Activated CD8-positive, alpha-beta T cell treated with anti-CD3 and anti-CD28 coated beads for 36 hours (primary cell): Measurements from ENCODE around the gene LEMD2. TPM values are rescaled to one million over a fixed set of nuclear protein-coding genes. Genes with fewer than 3 reads are reported as not detected.
A peak's percentile ranks its signal among the peaks of the same experiment; 100 is the strongest.

Experiments used
- ATAC-seq: fragments of 200-7000 bp; cut with Tn5 transposase; one replicate; pipeline ENCODE4 v1.10.0; 2021; ENCODE audit warnings: mild to moderate bottlenecking, moderate library complexity
- CTCF ChIA-PET: fragments of 350-600 bp; sonication (Branson Sonifier 250); formaldehyde crosslinking; loops from one replicate; lab custom pipeline; 2021; ENCODE audit warnings: antibody characterized with exemption; lab: Charles Lee
- POLR2A ChIA-PET: fragments of 350-600 bp; sonication (Branson Sonifier 250); formaldehyde crosslinking; loops from one replicate; lab custom pipeline; 2021; ENCODE audit warnings: antibody characterized with exemption; lab: Charles Lee
- DNase-seq: peaks from one replicate; pipeline ENCODE4 v3.0.0-alpha.2; 2020
- H3K27ac Mint-ChIP-seq: one replicate; pipeline ENCODE4 v1.8.0; 2021; ENCODE audit warnings: mild to moderate bottlenecking, mixed read lengths
- H3K27me3 Mint-ChIP-seq: one replicate; pipeline ENCODE4 v1.8.0; 2021; ENCODE audit warnings: mixed read lengths
- H3K36me3 Mint-ChIP-seq: one replicate; pipeline ENCODE4 v1.8.0; 2021; ENCODE audit warnings: low read depth, mixed read lengths
- H3K4me1 Mint-ChIP-seq: one replicate; pipeline ENCODE4 v1.8.0; 2021; ENCODE audit warnings: low read depth, mixed read lengths
- H3K4me3 Mint-ChIP-seq: one replicate; pipeline ENCODE4 v1.8.0; 2021; ENCODE audit warnings: mild to moderate bottlenecking, moderate library complexity, mixed read lengths
- H3K9me3 Mint-ChIP-seq: one replicate; pipeline ENCODE4 v1.8.0; 2021; ENCODE audit warnings: mixed read lengths
- intact Hi-C: fragments of 100-400 bp; cut with micrococcal nuclease; formaldehyde crosslinking; loops from one replicate; pipeline ENCODE4 v1.10.0; 2022
- total RNA-seq, 2 experiments: library from RNA; stranded (reverse); gene quantifications; one replicate each; pipeline ENCODE4 v1.2.3, GENCODE V29; 2021
- TF ChIP-seq, protein P1 (sequence below): fragments of 200-600 bp; IDR thresholded peaks from one replicate; pipeline ENCODE4 v1.8.0; 2022; ENCODE audit warnings: antibody characterized with exemption, mild to moderate bottlenecking

The LEMD2 gene
- total RNA-seq, 2 experiments from 2014 or later: 40.1 to 41.5 TPM

DNA sequence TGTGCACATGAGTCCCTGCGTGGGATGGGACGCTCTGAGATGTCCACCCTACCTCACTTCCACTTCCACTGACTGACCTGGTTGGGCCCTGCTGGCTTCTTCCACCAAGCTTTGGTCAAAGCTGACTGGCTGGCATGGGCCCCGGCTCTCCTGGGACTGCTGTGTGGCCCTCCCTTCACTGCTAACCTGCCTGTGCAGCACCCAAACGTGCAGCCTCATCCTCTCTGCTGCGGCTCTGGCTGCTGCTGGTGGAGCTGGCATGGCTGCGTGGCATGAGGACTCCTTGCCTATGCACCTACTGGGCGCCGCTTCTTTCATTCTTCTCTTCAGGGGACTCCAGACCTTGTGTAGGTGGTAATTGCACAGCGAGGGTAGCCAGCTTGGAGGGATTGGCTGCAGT, 23.6 kb downstream of the LEMD2 start:
- Mint-ChIP-seq H3K4me1 (peaks cover 8% of the 10 kb centered on the region), H3K9me3 (no peaks in the 10 kb centered on the region), H3K36me3 (no peaks in the 10 kb centered on the region), H3K4me3 (no peak overlapping the region), H3K27me3 (peaks cover 11% of the 10 kb centered on the region), H3K27ac (no peak overlapping the region)
- ChIA-PET CTCF (interaction anchor here (9.0 kb wide), 1 partner anchor 21 kb away, joined by 87 read pairs; the partner anchor contains the start of gene IP6K3), POLR2A (no interaction called here)
- TF ChIP-seq, protein P1, sequence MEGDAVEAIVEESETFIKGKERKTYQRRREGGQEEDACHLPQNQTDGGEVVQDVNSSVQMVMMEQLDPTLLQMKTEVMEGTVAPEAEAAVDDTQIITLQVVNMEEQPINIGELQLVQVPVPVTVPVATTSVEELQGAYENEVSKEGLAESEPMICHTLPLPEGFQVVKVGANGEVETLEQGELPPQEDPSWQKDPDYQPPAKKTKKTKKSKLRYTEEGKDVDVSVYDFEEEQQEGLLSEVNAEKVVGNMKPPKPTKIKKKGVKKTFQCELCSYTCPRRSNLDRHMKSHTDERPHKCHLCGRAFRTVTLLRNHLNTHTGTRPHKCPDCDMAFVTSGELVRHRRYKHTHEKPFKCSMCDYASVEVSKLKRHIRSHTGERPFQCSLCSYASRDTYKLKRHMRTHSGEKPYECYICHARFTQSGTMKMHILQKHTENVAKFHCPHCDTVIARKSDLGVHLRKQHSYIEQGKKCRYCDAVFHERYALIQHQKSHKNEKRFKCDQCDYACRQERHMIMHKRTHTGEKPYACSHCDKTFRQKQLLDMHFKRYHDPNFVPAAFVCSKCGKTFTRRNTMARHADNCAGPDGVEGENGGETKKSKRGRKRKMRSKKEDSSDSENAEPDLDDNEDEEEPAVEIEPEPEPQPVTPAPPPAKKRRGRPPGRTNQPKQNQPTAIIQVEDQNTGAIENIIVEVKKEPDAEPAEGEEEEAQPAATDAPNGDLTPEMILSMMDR: no peak
- DNase-seq (no peak), ATAC-seq (no peak)
- intact Hi-C loops: no loop called here

DNA sequence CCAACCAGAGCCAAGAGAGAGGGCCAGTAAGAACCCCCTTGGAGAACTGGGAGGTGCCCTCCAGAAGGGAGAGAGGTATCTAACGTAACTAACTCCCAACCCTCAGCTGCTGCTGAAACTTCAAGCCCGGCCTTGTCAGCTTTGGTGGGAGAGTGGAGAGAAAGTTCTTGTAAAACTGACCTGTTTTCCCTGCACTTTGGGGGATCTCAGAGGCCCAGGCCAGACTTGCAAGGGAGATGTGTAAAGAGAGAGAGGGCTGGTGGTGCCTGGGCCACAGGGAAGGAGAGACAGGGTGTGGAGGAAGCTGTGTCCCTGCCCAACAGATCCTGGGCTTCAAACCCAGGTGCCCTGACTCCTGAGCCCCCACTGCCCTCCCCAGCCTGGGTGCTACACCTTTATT, 24.9 kb downstream of the LEMD2 start:
- DNase-seq (no peak), ATAC-seq (no peak)
- Mint-ChIP-seq H3K4me3 (no peak overlapping the region), H3K27ac (no peak overlapping the region), H3K9me3 (no peaks in the 10 kb centered on the region), H3K4me1 (peaks cover 8% of the 10 kb centered on the region), H3K27me3 (peaks cover 11% of the 10 kb centered on the region), H3K36me3 (no peaks in the 10 kb centered on the region)
- TF ChIP-seq, protein P1: no peak
- POLR2A ChIA-PET: interaction anchor here (0.7 kb wide), 1 partner anchor 322 kb away, joined by 3 read pairs; no protein-coding TSS in a partner anchor
- CTCF ChIA-PET: interaction anchor here (1.0 to 3.8 kb wide), 4 partner anchors 9 to 264 kb away, joined by 3 to 26 read pairs (median 4); partner anchors contain the start of gene UQCC2
- intact Hi-C loops: no loop called here

GRCh38 chr6:33763483-33763882, 25.4 kb downstream of the LEMD2 start:
- Mint-ChIP-seq H3K27me3 (peaks cover 9% of the 10 kb centered on the region), H3K4me3 (no peak overlapping the region)
- POLR2A ChIA-PET: no interaction called here

DNA sequence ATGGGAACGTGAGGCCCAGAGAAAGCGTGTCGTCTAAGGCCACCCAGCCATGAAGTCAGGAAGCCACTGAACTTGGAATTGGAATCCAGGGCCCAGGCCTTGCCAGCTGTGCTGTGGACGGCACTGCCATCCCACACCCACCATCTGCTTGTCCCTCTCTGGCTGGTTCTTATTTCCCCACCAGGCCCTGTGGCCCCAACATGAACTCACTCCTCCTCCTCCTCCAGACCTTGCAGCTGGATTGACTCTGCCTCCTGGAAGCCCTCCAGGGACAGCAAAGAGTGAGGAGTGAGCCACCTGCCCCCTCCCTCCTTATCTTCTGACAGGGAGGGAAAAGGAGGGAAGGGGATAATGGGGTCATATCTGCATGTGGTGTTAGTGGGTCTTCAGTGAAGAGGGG, 26.2 kb downstream of the LEMD2 start:
- Mint-ChIP-seq H3K27me3 (peaks cover 4% of the 10 kb centered on the region), H3K4me3 (no peak overlapping the region), H3K9me3 (no peaks in the 10 kb centered on the region), H3K4me1 (peaks cover 5% of the 10 kb centered on the region), H3K36me3 (no peaks in the 10 kb centered on the region), H3K27ac (no peak overlapping the region)
- TF ChIP-seq, protein P1: no peak
- ATAC-seq (no peak), DNase-seq (no peak)
- intact Hi-C loops: no loop called here
- ChIA-PET CTCF (interaction anchor here (1.4 to 3.8 kb wide), 4 partner anchors 19 to 265 kb away, joined by 3 to 26 read pairs (median 7); partner anchors contain the start of gene UQCC2), POLR2A (no interaction called here)

More at GRCh38 chr6:33763483-33763882, 25.4 kb downstream of the LEMD2 start:
- Mint-ChIP-seq H3K36me3 (no peaks in the 10 kb centered on the region), H3K27ac (no peak overlapping the region), H3K4me1 (peaks cover 6% of the 10 kb centered on the region), H3K9me3 (no peaks in the 10 kb centered on the region)
- intact Hi-C loops: no loop called here
- CTCF ChIA-PET: interaction anchor here (1.0 to 3.8 kb wide), 4 partner anchors 10 to 264 kb away, joined by 3 to 26 read pairs (median 4); partner anchors contain the start of gene UQCC2
- ATAC-seq: no peak
- TF ChIP-seq, protein P1: no peak
- DNase-seq: no peak

DNA sequence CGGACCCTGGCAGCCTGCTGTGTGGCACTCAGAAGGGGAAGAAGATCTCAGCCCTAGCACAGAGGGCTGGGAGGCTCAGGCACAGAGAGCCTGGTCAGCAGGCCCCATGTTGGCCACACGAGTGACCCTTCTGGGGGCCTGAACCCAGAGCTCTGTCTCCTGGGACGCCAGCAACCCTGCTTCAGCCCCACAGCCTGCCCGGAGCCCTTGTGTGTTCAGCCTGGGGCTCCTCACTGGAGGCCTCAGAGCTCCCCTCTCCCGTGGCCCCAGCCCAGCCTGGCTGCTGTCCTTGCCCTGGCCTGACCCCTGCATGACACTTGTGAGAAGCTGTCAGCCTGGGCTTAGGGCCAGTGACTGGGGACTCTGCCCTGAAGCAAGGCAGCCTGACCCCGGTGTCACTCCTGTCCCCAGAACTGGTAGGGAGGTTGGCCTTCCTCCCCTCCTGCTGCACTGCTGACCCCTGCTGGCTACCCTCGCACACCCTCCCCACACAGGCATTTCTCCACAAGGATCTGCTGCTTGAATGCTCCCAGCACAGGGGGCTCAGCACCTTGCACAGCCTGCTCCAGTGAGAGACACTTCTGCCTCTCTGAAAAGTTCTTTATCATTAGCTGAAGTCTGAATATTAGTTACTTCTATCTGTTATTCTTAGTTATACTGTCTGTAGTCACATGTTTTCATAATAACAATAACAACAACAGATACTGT, 26.9 kb downstream of the LEMD2 start:
- POLR2A ChIA-PET: no interaction called here
- CTCF ChIA-PET: interaction anchor here (0.7 to 3.9 kb wide), 6 partner anchors 9 to 266 kb away, joined by 3 to 28 read pairs (median 7); partner anchors contain the start of gene UQCC2
- ATAC-seq (peak; percentile 87), DNase-seq (peak; percentile 68)
- peaks cover 4% of the 10 kb centered on the region for H3K27me3 Mint-ChIP-seq
- peaks cover 5% of the 10 kb centered on the region for H3K4me1 Mint-ChIP-seq
- H3K27ac Mint-ChIP-seq: no peak overlapping the region
- H3K36me3 Mint-ChIP-seq: no peaks in the 10 kb centered on the region
- intact Hi-C loops: no loop called here
- no peaks in the 10 kb centered on the region for H3K9me3 Mint-ChIP-seq
- H3K4me3 Mint-ChIP-seq: no peak overlapping the region
- TF ChIP-seq, protein P1: peak; percentile 56
